Choroid plexus epithelial cell (primary cell): ENCODE results near the gene CDH4.

Experiments used
- DNase-seq: peaks from one replicate; pipeline ENCODE4 v3.0.0-alpha.2; 2010; ENCODE audit warnings: low read depth
- H3K4me3 ChIP-seq: 2 replicates; pipeline ENCODE4 v1.5.1; 2011; ENCODE audit warnings: low read depth, mild to moderate bottlenecking, control low read depth, low read length, moderate library complexity
- TF ChIP-seq, protein P1 (sequence below): conservative IDR thresholded peaks from 2 replicates; pipeline ENCODE4 v1.5.1; 2011; ENCODE audit warnings: low read depth, mild to moderate bottlenecking, control low read depth, inconsistent platforms, low read length, moderate library complexity

Gene CDH4

GRCh38 chr20:61419010-61419409 lies 166.9 kb downstream of the CDH4 start:
- DNase-seq, result no peak
- TF ChIP-seq, protein P1, sequence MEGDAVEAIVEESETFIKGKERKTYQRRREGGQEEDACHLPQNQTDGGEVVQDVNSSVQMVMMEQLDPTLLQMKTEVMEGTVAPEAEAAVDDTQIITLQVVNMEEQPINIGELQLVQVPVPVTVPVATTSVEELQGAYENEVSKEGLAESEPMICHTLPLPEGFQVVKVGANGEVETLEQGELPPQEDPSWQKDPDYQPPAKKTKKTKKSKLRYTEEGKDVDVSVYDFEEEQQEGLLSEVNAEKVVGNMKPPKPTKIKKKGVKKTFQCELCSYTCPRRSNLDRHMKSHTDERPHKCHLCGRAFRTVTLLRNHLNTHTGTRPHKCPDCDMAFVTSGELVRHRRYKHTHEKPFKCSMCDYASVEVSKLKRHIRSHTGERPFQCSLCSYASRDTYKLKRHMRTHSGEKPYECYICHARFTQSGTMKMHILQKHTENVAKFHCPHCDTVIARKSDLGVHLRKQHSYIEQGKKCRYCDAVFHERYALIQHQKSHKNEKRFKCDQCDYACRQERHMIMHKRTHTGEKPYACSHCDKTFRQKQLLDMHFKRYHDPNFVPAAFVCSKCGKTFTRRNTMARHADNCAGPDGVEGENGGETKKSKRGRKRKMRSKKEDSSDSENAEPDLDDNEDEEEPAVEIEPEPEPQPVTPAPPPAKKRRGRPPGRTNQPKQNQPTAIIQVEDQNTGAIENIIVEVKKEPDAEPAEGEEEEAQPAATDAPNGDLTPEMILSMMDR, result no peak
- H3K4me3 ChIP-seq, result no peak overlapping the region

DNA sequence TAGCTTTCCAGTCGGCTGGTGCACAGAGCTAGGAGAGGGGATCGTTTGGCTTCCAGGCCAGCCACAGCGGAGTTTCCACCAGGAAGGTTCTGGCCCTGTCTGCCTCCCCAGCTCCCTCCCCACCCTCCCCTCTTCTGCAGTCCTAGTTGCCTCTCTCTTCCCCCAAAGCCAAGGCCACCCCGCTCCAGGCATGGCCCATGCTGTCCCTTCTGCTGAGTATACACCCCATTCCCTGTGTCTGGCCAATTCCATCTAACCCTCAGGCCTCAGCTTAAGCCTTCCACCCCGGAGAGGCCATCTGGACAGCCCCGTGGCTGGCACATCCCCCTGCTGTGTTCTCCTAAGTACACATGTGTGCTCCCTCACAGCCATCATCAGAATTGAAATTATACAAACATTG lies 167.4 kb downstream of the CDH4 start:
- H3K4me3 ChIP-seq, result no peak overlapping the region
- TF ChIP-seq, protein P1, result no peak
- DNase-seq, result no peak

- TF ChIP-seq, protein P1, result no peak
- DNase-seq, result no peak
- H3K4me3 ChIP-seq, result no peak overlapping the region
Observed at GRCh38 chr20:61420056-61420455, 168.0 kb downstream of the CDH4 start.

GRCh38 chr20:61420781-61421180 lies 168.7 kb downstream of the CDH4 start:
- no peak overlapping the region for H3K4me3 ChIP-seq
- TF ChIP-seq, protein P1, result no peak
- DNase-seq, result no peak

GRCh38 chr20:61422636-61423425 lies 170.8 kb downstream of the CDH4 start:
- TF ChIP-seq, protein P1, result no peak
- DNase-seq, result no peak
- H3K4me3 ChIP-seq, result no peak overlapping the region

DNA sequence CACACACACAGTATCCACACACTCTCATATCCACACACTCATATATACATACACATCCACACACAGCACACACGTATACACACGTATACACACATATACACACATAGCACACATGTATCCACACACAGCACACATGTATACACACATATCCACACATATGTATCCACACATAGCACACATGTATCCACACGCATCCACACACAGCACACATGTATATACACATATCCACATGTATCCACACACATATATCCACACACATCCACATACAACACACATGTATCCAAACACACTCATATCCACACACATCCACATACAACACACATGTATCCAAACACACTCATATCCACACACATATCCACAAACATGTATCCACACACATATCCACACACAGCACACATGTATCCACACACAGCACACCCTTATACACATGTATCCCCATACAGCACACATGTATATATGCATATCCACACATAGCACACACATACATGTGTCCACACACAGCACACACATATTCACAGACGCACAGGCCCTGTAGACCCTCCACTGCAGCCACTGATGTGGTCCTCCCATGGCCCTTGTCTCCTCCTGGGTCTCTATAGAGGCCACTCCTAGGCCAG lies 172.1 kb downstream of the CDH4 start:
- TF ChIP-seq, protein P1, result no peak
- no peak for DNase-seq
- H3K4me3 ChIP-seq, result no peak overlapping the region
